ENCODE data around the gene ZMIZ1.

ZMIZ1 gene

GRCh38 chr10:79308016-79308415 lies 239.2 kb downstream of the ZMIZ1 start:
- no peak for DNase-seq (ENCODE audit: low read depth)

GRCh38 chr10:79308969-79309665 lies 240.4 kb downstream of the ZMIZ1 start:
- no peak for DNase-seq (ENCODE audit: low read depth)

- DNase-seq (ENCODE audit: low read depth): no peak
These were observed 241.6 kb downstream of the ZMIZ1 start for GRCh38 chr10:79310200-79310865.

GRCh38 chr10:79310911-79311573 lies 242.3 kb downstream of the ZMIZ1 start:
- peak; percentile 68 for DNase-seq (ENCODE audit: low read depth)

- DNase-seq (ENCODE audit: low read depth): no peak
These were observed 243.0 kb downstream of the ZMIZ1 start for GRCh38 chr10:79311581-79312407.

- no peak for DNase-seq (ENCODE audit: low read depth)
These were observed 243.9 kb downstream of the ZMIZ1 start for GRCh38 chr10:79312601-79313187.

GRCh38 chr10:79313320-79313719 lies 244.6 kb downstream of the ZMIZ1 start:
- no peak for DNase-seq (ENCODE audit: low read depth)

GRCh38 chr10:79313911-79314439 lies 245.2 kb downstream of the ZMIZ1 start:
- DNase-seq (ENCODE audit: low read depth): no peak

- DNase-seq (ENCODE audit: low read depth): peak; percentile 9
These were observed 246.2 kb downstream of the ZMIZ1 start for GRCh38 chr10:79314761-79315601.

- no peak for DNase-seq (ENCODE audit: low read depth)
These were observed 246.8 kb downstream of the ZMIZ1 start for GRCh38 chr10:79315602-79315920.

- no peak for DNase-seq (ENCODE audit: low read depth)
These were observed 248.1 kb downstream of the ZMIZ1 start for GRCh38 chr10:79316671-79317431.

- no peak for DNase-seq (ENCODE audit: low read depth)
These were observed 249.6 kb downstream of the ZMIZ1 start for GRCh38 chr10:79318369-79318768.

- DNase-seq (ENCODE audit: low read depth): no peak
These were observed 250.5 kb downstream of the ZMIZ1 start for GRCh38 chr10:79319115-79319771.

GRCh38 chr10:79320316-79320715 lies 251.6 kb downstream of the ZMIZ1 start:
- DNase-seq (ENCODE audit: low read depth): no peak

- DNase-seq (ENCODE audit: low read depth): peak; percentile 92
These were observed 252.2 kb downstream of the ZMIZ1 start for GRCh38 chr10:79320820-79321493.

GRCh38 chr10:79321494-79321882 lies 252.7 kb downstream of the ZMIZ1 start:
- DNase-seq (ENCODE audit: low read depth): no peak

GRCh38 chr10:79321951-79322350 lies 253.2 kb downstream of the ZMIZ1 start:
- no peak for DNase-seq (ENCODE audit: low read depth)

- DNase-seq (ENCODE audit: low read depth): peak; percentile 81
These were observed 254.1 kb downstream of the ZMIZ1 start for GRCh38 chr10:79322616-79323543.

Measured in amniotic epithelial cell (primary cell).